Raji (cell line): Measurements from ENCODE around the gene PRSS48.

Experiments
- POLR2A ChIP-seq: IDR thresholded peaks from 2 replicates; pipeline ENCODE4 v1.6.1; 2011; ENCODE audit warnings: low read depth, low read length, control low read depth; ENCODE audit not compliant: insufficient read depth

The PRSS48 gene

GRCh38 chr4:151325111-151325948, 48.4 kb downstream of the PRSS48 start, which contains the start of gene SH3D19:
SH3D19 (minus strand) TSS chr4:151325605; CDS start chr4:151325352, 253 bp downstream.
- no peak for TF ChIP-seq POLR2A

GRCh38 chr4:151325949-151326246, 48.9 kb downstream of the PRSS48 start:
- no peak for TF ChIP-seq POLR2A

DNA sequence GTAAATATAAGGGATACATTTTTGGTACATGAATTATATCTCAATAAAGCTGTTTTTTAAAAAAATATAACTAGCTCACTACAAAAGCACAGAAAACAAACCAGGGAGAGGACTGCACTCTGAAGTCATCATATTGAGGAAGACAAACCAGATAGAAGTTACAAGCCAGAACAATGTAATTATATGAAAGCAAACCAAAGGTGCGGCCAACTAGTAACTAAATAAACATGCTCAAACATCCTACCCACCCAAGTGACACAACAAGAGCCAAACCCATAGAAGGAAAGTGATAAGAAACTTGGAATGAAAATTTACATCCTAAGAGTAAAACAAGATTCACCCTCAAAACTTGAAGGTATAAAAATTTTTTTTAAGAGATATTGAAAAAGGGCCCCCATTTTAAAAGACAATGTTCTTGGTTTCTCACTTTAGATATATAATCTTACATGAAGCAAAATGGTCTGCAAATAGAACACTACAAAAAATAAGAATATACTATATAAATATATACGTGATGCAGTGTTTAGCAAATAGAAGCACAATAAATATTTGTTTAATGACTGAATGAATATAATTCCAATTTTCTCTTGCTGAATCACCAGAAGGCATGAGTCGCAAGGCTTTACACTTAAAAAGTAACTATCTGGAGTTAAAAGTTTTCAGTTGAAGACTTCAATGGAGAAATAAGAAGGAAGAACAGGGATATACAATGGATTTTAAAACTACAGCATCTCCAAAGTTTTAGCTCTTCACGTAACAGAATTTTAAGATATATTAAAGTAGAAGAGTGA, 52.5 kb downstream of the PRSS48 start:
- no peak for TF ChIP-seq POLR2A

DNA sequence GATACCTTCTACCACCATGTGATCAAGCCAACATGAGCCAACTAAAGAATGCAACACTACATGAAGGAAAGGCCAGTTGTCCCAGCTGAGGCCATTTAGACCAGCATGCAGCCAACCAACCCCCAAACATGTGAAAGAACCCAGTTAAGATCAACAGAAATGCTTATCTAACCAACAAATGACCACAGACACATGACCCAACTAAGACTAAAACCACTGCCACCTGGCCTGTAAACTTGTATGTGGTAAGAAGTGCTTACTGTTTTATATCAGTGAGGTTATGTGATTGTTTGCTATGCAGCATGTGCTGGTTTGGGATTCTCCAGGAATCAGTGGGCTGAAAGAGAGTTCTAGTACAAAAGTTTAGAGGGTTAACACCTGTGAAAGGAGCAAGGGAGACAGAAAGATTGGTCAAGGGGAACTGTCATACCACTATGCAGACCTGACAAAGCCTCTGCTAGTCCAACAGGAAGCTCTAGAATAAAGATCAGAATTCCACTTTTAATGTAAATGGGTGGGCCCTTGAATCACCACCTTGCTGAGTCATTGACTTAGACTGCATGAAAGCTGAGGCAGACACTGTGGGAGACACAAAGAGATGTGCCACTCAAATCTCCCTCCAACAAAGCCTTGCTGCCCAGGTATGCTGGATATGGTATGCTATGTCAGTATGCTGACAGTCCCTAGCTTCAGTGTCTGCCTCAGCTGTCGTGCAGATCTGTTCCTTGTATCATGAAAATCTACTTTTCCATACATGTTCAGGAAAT, 54.5 kb downstream of the PRSS48 start:
- no peak for TF ChIP-seq POLR2A

- TF ChIP-seq POLR2A: no peak
These were observed 62.5 kb downstream of the PRSS48 start for GRCh38 chr4:151339467-151339866.

DNA sequence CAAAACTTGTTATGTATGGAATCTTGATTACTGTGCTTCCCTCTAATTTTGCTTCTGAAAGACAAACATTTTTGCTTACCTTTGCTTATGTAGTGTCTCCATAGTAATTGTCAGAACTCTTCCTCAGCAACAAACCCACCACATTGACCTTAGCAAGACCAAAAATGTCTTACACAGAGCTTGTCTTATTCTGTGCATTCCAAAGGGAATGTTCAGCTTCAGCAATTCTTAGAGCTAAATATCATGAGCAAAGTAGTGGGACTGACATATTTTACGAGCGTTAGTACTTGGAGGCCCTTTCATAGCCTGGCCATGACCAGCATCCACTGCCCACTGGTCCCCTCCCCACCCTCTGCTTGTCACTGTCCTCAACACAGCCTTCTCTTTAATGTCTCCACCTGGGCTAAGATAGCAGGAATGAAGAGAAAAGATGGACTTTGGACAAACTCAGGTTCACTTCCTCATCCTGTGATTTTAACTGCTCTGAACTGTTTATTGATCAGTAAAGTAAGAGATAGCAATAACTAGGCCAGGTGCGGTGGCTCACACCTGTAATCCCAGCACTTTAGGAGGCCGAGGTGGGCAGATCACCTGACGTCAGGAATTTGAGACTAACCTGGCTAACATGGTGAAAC, 63.9 kb downstream of the PRSS48 start:
- TF ChIP-seq POLR2A: no peak
